ENCODE results near the gene CEP72. TPM values are rescaled to one million over a fixed set of nuclear protein-coding genes. Genes with fewer than 3 reads are reported as not detected.

Gene CEP72
- polyA plus RNA-seq, 1 of the 3 experiments (the other 2 are of a cell fraction) = 4.4 TPM

DNA sequence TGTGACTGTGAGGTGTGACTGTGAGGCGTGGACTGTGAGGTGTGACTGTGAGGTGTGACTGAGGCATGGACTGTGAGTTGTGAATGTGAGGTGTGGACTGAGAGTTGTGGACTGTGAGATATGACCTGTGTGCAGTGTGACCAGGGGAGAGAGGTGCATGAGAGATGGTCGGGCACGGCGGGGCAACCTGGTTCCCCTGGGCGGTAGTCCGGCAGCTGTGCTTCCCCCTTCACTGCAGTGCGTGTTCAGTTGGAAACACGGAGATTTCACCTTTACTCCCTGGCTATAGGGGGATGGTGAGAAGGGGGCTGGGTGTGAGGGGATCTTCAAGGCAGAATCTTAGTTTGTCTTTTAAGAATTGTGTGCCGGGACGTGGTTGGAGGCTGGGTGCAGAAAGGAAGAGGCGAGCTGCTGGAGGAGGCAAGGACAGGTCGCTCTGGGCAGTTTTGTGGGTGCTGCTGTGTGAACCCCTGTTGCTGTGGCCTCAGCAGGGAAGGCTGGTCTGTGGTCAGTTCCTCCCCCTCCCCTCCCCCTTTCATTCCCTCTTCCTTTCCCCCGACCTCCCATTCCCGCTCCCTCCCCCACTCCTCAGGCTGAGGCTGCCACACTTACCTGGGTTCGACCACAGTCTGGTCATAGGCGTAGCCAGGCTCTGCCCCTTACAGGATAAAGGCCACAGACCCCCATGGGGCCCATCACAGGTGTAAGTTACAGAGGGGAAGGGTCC, 39.3 kb downstream of the CEP72 start:
- 91% methylated on average over 16 of the region's 16 CpGs for WGBS (ENCODE audit: low lambda C conversion rate)
- DNase-seq = peak; percentile 9
- no peaks in the 10 kb centered on the region for H4K20me1 ChIP-seq (ENCODE audit: insufficient read depth)
- no peaks in the 10 kb centered on the region for H3K79me2 ChIP-seq (ENCODE audit: insufficient read depth)
- H3K4me1 ChIP-seq (ENCODE audit: control insufficient read depth in 1 of 2, insufficient read depth in 2 of 2, low read depth in 1 of 2, low read length in 1 of 2) = no peaks in the 10 kb centered on the region
- peaks cover 9 to 10% of the 10 kb centered on the region in 2 experiments for H3K36me3 ChIP-seq (replicated peaks in 1 of 2; ENCODE audit: control insufficient read depth in 1 of 2, insufficient read depth in 2 of 2, low read length in 1 of 2)
- H3F3A ChIP-seq (replicated peaks; ENCODE audit: insufficient read depth) = peaks cover 9% of the 10 kb centered on the region
- ChIA-PET CTCF (no interaction called here), POLR2A (no interaction called here)
- no peaks in the 10 kb centered on the region for H3K9me2 ChIP-seq
- no peak overlapping the region for H3K4me2 ChIP-seq
- H3K4me3 ChIP-seq (ENCODE audit: low read depth in 2 of 2, low read length in 1 of 2) = no peak overlapping the region
- TF ChIP-seq FOXM1 (IDR thresholded peaks at IDR 0.05; ENCODE audit: low read depth) = no peak
- TF ChIP-seq, protein P1, sequence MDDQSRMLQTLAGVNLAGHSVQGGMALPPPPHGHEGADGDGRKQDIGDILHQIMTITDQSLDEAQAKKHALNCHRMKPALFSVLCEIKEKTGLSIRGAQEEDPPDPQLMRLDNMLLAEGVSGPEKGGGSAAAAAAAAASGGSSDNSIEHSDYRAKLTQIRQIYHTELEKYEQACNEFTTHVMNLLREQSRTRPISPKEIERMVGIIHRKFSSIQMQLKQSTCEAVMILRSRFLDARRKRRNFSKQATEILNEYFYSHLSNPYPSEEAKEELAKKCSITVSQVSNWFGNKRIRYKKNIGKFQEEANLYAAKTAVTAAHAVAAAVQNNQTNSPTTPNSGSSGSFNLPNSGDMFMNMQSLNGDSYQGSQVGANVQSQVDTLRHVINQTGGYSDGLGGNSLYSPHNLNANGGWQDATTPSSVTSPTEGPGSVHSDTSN (IDR thresholded peaks at IDR 0.05) = no peak
- TF ChIP-seq, protein P2, sequence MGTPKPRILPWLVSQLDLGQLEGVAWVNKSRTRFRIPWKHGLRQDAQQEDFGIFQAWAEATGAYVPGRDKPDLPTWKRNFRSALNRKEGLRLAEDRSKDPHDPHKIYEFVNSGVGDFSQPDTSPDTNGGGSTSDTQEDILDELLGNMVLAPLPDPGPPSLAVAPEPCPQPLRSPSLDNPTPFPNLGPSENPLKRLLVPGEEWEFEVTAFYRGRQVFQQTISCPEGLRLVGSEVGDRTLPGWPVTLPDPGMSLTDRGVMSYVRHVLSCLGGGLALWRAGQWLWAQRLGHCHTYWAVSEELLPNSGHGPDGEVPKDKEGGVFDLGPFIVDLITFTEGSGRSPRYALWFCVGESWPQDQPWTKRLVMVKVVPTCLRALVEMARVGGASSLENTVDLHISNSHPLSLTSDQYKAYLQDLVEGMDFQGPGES (IDR thresholded peaks at IDR 0.05; ENCODE audit: low read depth, low read length) = no peak
- no peak for TF ChIP-seq TAF1 (IDR thresholded peaks at IDR 0.05; ENCODE audit: borderline replicate concordance, low read depth, low read length)
- TF ChIP-seq, protein P3, sequence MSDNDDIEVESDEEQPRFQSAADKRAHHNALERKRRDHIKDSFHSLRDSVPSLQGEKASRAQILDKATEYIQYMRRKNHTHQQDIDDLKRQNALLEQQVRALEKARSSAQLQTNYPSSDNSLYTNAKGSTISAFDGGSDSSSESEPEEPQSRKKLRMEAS (IDR thresholded peaks at IDR 0.05; ENCODE audit: low read depth) = no peak
- TF ChIP-seq FOSL2 (IDR thresholded peaks at IDR 0.05; ENCODE audit: borderline replicate concordance, low read depth) = no peak
- no peak for TF ChIP-seq MXI1 (IDR thresholded peaks at IDR 0.05; ENCODE audit: low read depth, low read length)
- TF ChIP-seq JUND (IDR thresholded peaks at IDR 0.05) = no peak
- TF ChIP-seq EZH2phosphoT487 (IDR thresholded peaks at IDR 0.05; ENCODE audit: borderline replicate concordance, low read depth) = no peak
- no peak for TF ChIP-seq ELF1 (IDR thresholded peaks at IDR 0.05)
- no peak for TF ChIP-seq RFX5 (IDR thresholded peaks at IDR 0.05; ENCODE audit: low read length)
- TF ChIP-seq, protein P4, sequence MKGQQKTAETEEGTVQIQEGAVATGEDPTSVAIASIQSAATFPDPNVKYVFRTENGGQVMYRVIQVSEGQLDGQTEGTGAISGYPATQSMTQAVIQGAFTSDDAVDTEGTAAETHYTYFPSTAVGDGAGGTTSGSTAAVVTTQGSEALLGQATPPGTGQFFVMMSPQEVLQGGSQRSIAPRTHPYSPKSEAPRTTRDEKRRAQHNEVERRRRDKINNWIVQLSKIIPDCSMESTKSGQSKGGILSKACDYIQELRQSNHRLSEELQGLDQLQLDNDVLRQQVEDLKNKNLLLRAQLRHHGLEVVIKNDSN (IDR thresholded peaks at IDR 0.05; ENCODE audit: borderline replicate concordance, low read depth) = no peak
- TF ChIP-seq, protein P5, sequence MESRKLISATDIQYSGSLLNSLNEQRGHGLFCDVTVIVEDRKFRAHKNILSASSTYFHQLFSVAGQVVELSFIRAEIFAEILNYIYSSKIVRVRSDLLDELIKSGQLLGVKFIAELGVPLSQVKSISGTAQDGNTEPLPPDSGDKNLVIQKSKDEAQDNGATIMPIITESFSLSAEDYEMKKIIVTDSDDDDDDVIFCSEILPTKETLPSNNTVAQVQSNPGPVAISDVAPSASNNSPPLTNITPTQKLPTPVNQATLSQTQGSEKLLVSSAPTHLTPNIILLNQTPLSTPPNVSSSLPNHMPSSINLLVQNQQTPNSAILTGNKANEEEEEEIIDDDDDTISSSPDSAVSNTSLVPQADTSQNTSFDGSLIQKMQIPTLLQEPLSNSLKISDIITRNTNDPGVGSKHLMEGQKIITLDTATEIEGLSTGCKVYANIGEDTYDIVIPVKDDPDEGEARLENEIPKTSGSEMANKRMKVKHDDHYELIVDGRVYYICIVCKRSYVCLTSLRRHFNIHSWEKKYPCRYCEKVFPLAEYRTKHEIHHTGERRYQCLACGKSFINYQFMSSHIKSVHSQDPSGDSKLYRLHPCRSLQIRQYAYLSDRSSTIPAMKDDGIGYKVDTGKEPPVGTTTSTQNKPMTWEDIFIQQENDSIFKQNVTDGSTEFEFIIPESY (IDR thresholded peaks at IDR 0.05; ENCODE audit: borderline replicate concordance, low read depth) = no peak
- TF ChIP-seq NFIC (IDR thresholded peaks at IDR 0.05; ENCODE audit: borderline replicate concordance) = no peak
- TF ChIP-seq, protein P6, sequence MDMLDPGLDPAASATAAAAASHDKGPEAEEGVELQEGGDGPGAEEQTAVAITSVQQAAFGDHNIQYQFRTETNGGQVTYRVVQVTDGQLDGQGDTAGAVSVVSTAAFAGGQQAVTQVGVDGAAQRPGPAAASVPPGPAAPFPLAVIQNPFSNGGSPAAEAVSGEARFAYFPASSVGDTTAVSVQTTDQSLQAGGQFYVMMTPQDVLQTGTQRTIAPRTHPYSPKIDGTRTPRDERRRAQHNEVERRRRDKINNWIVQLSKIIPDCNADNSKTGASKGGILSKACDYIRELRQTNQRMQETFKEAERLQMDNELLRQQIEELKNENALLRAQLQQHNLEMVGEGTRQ (IDR thresholded peaks at IDR 0.05; ENCODE audit: borderline replicate concordance, low read depth, low read length) = no peak
- TF ChIP-seq SMC3 (IDR thresholded peaks at IDR 0.05; ENCODE audit: low read depth, low read length) = no peak
- no peak for TF ChIP-seq CHD2 (IDR thresholded peaks at IDR 0.05; ENCODE audit: low read length, partially characterized antibody)
- TF ChIP-seq POLR2AphosphoS5 (IDR thresholded peaks at IDR 0.05; ENCODE audit: low read depth, low read length) = no peak
- TF ChIP-seq RCOR1 (IDR thresholded peaks at IDR 0.05; ENCODE audit: low read length) = no peak
- TF ChIP-seq RAD21 (IDR thresholded peaks at IDR 0.05; ENCODE audit: low read length) = no peak
- no peak overlapping the region for H3K9ac ChIP-seq
- no peaks in the 10 kb centered on the region for H3K9me3 ChIP-seq
- no peak overlapping the region for H2AFZ ChIP-seq (ENCODE audit: low read depth)
- no peaks in the 10 kb centered on the region for H3K27me3 ChIP-seq (ENCODE audit: insufficient read depth)
- H3K27ac ChIP-seq (ENCODE audit: low read depth in 2 of 2, low read length in 1 of 2) = no peak overlapping the region

Measured in SK-N-SH (cell line).